GM21528 (cell line): ENCODE measurements around the gene BTAF1.
A peak's percentile ranks its signal among the peaks of the same experiment; 100 is the strongest.
"Not testable (repeated sequence)": the region's sequence is repeated elsewhere in the genome, so short reads cannot be mapped to it uniquely, and the experiment has no call there.

Source experiments
- ATAC-seq: cut with Tn5 transposase; IDR thresholded peaks from one replicate; pipeline ENCODE4 v1.9.1; 2021; ENCODE audit warnings: mild to moderate bottlenecking, moderate library complexity; ENCODE audit not compliant: unreplicated experiment, low FRiP score

The BTAF1 gene

GRCh38 chr10:91923371-91924211 lies at the start of gene BTAF1:
Gene BTAF1, plus strand, starts transcription at chr10:91923770. Its CDS starts 307 bp downstream, at chr10:91924077.
- ATAC-seq: peak; percentile 99

DNA sequence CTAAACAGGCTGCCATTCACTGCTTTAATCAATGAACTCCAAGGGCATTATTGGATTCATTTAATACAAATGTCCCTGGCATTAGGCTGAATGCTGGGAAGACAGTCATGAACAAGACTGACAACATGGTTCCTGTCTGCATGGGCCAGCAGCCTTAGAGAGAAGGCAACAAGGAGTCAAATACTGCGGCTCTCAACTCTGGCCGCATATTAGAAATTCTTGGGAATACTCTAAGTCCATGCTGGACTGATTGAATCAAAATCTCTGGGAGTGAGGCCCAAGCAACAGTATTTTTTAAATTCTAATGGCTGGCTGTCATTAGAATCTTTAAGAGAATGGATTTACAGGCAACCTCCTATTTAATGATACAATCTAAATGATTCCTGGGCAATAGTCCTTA lies 48.4 kb upstream of the BTAF1 start:
- ATAC-seq: no peak

- ATAC-seq: no peak
Observed at GRCh38 chr10:91875779-91876178, 47.8 kb upstream of the BTAF1 start.

- no peak for ATAC-seq
Observed at GRCh38 chr10:91879515-91880170, 43.9 kb upstream of the BTAF1 start.

GRCh38 chr10:91880310-91880709 lies 43.3 kb upstream of the BTAF1 start:
- no peak for ATAC-seq

GRCh38 chr10:91883549-91884444 lies 39.8 kb upstream of the BTAF1 start:
- ATAC-seq: no peak

- no peak for ATAC-seq
Observed at GRCh38 chr10:91884536-91884935, 39.0 kb upstream of the BTAF1 start.

GRCh38 chr10:91885362-91886079 lies 38.0 kb upstream of the BTAF1 start:
- ATAC-seq: no peak

DNA sequence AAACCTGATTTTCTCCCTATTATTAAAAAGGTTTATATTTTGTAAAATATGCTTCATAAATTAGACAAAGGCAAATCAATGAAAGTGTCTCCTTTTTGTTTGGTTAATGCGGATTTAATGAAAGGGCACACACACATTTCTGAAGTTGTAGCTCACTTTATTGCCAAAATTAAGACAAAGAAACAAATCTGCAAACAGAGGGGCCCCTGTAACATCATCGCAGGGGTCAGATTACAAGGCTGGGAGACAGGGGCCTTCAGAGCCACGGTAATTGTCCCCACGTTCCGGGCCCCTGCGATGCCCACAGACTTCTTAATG lies 36.7 kb upstream of the BTAF1 start:
- no peak for ATAC-seq

DNA sequence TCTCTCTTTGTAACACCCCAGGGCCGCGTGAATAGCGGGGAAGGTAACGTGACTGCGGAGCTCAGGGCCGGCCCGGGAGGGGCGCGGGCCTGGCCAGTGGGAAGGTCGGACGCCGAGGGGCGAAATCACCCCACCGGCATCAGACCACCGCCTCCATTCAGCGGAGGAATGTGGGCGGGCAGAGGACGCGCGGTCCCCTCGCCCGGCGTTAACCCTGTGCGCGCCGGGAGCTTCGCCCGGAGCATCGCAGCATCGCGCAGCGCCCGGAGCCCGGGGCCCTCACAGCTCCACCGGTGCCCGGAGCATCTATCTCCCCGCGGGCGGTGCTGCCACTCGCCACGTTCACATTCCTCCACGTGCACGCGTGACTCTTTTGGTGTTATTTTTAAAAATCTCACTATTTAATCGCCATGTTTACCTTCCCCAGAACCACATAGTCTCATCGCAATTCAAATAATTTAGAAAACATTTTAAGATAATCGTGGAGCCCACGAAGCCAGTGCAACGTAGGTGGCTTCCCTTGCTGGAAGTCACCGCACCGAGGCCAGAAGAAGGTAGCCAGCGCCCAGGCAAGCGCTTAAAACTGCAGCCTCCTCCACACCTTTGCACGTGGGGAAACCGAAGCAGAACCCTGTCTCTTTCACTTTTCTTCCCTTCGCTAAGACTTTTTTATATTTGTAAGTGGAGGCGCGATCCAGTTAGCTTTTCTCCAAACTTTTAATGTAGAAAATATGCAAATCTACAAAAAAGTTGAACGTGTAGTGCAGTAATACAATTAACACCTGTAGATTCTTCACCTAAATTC lies 36.1 kb upstream of the BTAF1 start:
- ATAC-seq: no peak

DNA sequence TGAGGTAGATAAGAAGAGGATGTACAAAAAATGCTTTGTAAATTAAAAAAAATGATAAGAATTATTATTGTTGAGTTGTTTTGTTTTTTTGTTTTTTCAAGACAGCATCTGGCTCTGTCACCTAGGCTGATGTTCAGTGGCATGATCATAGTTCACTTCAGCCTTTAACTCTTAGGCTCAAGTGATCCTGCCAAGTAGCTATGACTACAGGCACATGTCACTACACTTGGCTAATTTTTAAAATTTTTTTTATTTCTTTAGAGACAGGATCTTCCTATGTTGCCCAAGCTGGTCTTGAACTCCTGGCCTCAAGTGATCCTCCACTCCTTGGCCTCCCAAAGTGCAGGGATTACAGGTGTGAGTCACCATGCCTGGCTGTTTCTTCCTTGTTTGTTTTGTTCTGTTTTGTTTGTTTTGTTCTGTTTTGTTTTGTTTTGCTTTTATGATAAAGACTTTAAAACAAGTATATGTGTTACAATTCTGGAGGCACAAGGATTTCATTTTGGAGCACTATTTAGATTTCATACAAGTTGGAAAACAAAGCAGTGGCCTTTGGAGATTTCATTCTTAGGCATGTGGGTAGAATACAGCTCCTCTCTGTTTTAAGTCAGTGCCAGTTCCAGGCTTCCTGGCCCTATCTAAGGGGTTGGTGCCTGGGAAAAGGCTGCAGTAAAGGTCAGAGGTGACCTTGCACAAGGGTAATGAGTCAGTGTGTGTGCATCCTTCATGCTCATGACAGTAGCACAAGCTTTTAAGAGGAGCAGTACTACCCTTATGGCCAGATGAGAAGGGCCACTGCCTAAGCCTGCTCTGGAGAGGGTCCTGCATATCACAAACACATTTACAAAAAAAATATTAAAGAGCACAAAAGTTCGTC lies 32.2 kb upstream of the BTAF1 start:
- no peak for ATAC-seq

- ATAC-seq: no peak
Observed at GRCh38 chr10:91893051-91893450, 30.5 kb upstream of the BTAF1 start.

GRCh38 chr10:91894261-91894685 lies 29.3 kb upstream of the BTAF1 start:
- ATAC-seq: not testable (repeated sequence)

DNA sequence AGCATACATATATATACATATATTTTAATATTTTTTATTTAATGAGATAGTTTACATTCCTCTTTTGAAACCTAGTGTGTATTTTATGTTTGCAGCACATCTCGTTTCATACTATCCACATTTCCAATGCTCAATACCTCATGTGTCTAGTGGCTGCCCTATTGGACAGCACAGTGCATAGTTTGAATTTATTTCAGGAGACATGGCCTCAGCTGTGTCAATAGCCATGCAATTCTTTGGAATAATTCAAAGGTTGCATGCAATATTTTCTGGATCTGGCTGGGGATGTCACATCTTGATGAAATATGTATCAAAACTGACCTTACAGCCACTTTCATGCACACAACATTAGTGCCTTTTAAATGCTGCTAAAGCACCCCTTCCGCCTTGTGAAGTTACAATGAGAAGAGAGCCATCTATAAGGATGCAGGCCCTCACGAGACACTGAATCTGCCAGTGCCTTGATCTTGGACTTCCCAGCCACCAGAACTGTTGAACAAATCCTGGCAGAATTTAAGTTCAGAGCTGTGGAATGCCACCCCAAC lies 27.3 kb upstream of the BTAF1 start:
- no peak for ATAC-seq

- ATAC-seq: no peak
Observed at GRCh38 chr10:91897421-91897820, 26.1 kb upstream of the BTAF1 start.

DNA sequence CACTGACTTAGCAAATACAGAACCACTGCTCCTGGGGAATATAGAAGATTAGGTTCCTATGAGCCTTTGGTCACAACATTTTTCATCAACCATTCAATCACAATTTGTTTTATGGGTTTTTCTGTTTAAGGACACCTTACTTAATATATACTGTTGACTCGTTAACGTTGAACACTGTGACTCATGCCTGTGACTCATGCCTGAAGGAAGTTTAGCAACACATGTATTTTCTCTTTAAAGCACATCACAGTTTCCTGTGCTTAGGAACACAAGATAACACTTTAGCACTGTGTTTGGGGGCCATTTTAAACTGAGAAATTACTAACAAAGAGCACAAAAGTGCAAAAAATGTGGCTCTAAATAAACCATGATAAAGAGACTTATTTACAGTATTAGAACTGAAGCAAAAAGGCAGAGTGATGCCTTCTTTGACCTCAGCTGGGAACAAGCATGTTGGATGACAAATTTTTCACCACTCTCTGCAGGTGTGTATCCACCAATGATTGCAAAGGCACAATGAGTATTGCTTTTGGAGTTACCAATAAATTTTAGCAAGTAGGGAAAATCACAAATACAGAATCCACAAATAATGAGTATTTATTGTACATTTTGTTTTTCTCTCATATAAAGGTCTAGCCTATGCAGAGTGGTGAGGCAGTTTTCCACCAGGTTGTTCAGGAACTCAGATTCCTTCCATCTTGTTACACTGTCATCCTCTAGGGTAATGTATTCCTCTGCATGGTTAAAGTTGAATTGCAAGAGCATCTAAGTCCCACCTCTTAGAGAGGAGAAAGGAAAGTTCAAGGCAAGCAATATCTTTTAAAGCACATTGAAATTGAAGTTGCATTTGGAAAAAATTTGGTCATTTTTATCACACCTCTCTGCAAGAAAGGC lies 21.5 kb upstream of the BTAF1 start:
- ATAC-seq: no peak

GRCh38 chr10:91907033-91907594 lies 16.5 kb upstream of the BTAF1 start:
- ATAC-seq: no peak
